Measurements from ENCODE around the gene CDHR5.
A peak's percentile ranks its signal among the peaks of the same experiment; 100 is the strongest.

CDHR5 gene

DNA sequence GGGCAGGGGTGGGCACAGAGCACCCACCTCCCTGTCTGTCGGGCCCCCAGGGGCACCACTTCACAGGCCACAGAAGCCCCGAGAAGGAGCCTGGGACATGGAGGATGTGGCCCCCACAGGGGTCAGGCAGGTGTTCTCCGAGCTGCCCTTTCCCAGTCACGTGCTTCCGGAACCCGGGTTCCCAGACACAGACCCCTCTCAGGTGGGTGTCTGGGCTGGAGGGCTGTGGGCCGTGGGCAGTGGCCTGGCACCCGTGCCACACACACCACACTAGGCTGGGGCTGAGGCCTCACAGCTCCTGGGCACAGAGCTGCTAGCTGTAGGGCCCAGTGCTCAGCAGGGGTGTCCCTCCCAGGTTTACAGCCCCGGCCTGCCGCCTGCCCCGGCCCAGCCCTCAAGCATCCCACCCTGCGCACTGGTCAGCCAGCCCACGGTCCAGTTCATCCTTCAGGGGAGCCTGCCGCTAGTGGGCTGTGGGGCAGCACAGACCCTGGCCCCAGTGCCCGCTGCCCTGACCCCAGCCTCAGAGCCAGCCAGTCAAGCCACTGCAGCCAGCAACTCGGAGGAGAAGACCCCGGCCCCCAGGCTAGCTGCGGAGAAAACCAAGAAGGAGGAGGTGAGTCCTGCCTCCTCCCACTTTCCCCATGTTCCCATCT, 14.5 kb downstream of the CDHR5 start:
- no peak for DNase-seq (ENCODE audit: low read depth in 2 of 2)

GRCh38 chr11:609341-609811, 15.4 kb downstream of the CDHR5 start:
- no peak for DNase-seq (ENCODE audit: low read depth in 2 of 2)

GRCh38 chr11:608791-609251, 15.9 kb downstream of the CDHR5 start:
- DNase-seq (ENCODE audit: low read depth in 2 of 2), result no peak

GRCh38 chr11:607971-608659, 16.6 kb downstream of the CDHR5 start:
- DNase-seq (ENCODE audit: low read depth in 2 of 2), result no peak

- no peak for DNase-seq (ENCODE audit: low read depth in 2 of 2)
Observed at GRCh38 chr11:607020-607780, 17.6 kb downstream of the CDHR5 start.

DNA sequence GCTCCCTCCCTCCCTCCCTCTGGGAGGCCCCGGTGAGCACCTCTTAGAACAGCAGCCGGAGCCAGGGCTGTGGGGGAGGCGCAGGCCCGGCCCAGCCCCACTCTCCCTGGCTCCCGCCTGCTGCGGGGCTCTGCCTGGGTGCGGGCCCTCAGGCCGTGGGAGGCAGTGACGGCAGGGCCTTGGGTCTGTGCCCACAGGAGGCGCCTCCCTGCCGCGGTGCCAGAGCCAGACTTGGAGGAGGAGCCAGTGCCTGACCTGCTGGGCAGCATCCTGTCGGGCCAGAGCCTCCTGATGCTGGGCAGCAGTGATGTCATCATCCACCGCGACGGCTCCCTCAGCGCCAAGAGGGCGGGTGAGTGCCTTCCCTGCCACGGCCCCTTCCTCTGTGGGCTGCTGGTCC, 18.5 kb downstream of the CDHR5 start:
- DNase-seq (ENCODE audit: low read depth in 2 of 2), result no peak

DNA sequence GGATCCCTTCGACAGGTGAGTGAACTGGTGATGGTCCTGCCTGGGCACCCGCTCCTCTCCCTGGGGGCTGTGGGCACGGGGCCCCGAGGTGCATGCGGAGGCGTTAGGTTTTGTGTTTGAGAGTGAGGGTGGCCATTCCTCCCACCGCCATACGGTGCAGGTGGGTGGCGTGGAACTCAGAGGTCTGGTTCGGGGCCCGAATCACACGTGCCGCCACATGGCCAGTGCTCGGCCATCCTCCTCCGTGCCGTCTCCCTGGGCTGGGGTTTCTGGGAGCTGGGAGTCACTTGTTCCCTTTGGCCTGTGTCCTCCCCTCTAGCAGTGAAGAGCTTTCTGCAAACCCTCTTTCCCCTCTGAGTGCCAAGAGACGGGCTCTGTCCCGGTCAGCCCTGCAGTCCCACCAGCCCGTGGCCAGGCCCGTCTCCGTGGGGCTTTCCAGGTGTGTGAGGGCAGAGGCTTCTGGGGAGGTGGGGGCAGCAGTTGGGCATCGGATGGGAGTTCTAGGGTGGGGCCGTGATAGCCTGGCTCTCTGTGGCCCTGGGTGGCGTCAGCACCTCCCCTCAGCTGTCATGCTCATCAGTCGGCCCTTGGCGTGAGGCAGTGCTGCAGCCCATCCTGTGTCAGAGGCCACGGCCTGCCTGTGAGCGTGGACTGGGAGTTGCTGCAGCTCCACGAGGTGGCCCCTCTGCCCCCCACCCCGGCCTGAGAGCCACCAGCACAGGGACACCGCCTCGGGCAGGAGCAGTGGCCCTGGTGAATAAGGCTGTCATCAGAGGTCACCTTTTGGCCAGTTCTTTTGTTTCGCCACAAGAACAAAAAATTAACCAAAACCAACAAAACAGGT, 19.2 kb downstream of the CDHR5 start:
- DNase-seq (ENCODE audit: low read depth in 2 of 2), result no peak

DNA sequence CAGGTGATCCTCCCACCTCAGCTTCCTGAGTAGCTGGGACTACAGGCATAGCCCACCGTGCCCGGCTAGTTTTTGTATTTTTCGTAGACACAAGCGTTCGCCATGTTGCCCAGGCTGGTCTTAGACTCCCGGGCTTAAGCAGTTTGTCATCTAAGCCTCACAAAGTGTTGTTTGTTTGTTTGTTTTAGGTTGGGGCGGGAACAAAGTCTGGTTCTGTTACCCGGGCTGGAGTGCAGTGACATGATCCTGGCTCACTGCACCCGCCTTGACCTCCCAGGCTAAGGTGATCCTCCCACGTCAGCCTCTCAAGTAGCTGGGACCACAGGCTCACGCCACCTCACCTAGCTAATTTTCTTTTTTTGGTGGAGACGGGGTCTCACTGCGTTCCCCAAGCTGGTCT, 21.6 kb downstream of the CDHR5 start:
- DNase-seq (ENCODE audit: low read depth in 2 of 2), result no peak

DNA sequence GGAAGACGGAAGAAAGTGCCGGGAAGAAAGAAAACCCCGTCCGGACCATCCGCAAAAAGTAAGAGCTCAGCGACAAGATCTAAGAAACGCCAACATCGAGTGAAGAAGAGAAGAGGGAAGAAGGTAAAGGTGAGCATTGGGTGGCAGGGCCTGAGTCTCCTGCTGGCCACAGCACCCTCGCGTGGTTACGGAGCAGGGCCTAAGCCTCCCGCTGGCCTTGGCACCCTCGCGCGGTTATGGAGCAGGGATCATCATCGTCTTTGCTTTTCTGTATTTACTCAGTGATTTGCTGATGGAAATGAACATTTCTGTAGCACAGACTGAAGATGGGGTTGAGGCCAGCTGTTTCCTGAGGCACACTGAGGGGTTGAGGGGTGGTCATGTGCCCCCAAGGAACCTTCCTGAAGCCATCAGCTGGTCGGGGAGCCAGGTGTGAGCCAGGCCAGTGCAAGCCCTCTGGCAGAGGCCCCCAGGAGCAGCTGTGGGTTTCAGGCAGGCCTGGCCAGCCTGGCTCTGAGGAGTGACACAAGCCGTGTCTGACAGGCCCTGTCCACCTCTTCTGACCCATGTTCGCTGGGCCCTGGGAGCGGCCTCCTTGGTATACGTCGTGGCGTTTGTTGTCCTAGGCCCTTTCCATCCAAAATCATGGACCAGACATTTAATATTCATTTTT, 23.0 kb downstream of the CDHR5 start:
- no peak for DNase-seq (ENCODE audit: low read depth in 2 of 2)

- no peak for DNase-seq (ENCODE audit: low read depth in 2 of 2)
Observed at GRCh38 chr11:598005-598680, 26.6 kb downstream of the CDHR5 start.

- no peak for DNase-seq (ENCODE audit: low read depth in 2 of 2)
Observed at GRCh38 chr11:597166-597725, 27.5 kb downstream of the CDHR5 start.

- no peak for DNase-seq (ENCODE audit: low read depth in 2 of 2)
Observed at GRCh38 chr11:596374-596773, 28.4 kb downstream of the CDHR5 start.

- DNase-seq (ENCODE audit: low read depth in 2 of 2), result no peak
Observed at GRCh38 chr11:595400-595799, 29.4 kb downstream of the CDHR5 start.

GRCh38 chr11:593347-593746, 31.4 kb downstream of the CDHR5 start:
- no peak for DNase-seq (ENCODE audit: low read depth in 2 of 2)

DNA sequence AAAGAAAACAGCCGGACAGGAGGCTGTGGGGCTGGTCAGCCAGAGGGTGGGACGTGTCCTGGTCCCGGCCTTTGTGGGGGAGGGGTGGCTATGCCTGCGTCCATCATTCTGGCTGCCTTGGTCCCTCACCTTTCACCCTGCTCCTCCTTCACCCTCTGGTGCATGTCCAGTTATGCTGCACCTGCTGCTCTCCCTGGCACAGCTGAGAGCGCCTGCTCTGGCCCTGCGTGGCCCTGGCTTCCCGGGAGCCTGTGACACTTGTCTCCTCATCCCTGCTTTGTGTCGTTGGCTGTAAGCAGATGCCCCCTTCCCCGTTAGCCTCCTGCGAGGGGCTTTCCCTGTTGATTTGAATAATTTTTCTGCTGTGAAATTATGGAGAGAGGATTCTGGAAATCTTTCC, 31.8 kb downstream of the CDHR5 start:
- DNase-seq (ENCODE audit: low read depth in 2 of 2), result no peak

DNA sequence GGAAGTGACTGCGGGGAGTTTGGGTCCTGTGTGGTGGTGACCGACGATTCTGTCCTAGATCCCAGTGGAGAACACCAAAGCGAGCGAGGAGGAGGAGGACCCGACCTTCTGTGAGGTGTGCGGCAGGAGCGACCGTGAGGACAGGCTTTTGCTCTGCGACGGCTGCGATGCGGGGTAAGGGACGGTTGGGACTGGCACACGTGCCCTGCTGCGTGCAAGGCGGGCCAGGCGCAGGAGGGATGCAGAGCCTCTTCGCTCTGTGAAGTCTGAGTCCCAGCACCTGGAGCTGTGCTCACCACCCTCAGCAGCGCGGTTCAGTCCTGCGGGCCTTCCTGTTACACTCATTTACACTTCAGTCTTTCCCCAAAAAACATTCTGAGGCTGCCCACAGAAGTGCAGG, 32.3 kb downstream of the CDHR5 start:
- no peak for DNase-seq (ENCODE audit: low read depth in 2 of 2)

DNA sequence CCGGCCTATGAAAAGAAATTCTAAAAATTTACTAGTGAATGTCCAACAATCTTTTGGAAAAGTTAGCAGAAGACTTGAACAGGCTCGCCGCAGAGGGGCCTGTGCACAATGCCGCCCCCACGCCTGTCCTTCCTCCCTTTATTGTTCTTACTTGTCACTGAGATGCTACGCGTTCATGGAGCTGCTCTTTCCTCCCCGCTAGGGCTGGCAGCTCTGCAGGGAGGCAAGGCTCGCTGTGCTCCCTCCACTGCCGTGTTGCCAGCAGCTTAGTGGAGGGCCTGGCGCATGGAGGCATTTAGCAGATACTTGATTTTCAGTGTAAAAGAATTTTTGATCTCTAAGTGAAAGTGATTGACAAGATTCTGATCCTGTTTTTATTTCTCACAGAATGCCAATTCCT, 33.8 kb downstream of the CDHR5 start:
- no peak for DNase-seq (ENCODE audit: low read depth in 2 of 2)

DNA sequence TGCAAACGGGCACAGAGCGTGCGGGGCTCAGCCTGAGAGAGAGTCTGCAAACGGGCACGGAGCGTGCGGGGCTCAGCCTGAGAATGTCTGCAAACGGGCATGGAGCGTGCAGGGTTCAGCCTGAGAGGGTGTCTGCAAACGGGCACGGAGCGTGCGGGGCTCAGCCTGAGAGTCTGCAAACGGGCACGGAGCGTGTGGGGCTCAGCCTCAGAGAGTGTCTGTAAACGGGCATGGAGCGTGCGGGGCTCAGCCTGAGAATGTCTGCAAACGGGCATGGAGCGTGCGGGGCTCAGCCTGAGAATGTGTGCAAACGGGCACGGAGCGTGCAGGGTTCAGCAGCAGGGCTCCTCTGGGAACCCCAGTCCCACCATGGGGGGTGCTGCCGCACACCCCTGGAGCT, 35.0 kb downstream of the CDHR5 start:
- no peak for DNase-seq (ENCODE audit: low read depth in 2 of 2)

GRCh38 chr11:587978-588380, 36.8 kb downstream of the CDHR5 start:
- DNase-seq (ENCODE audit: low read depth in 2 of 2), result peak; percentile 49 to 54

DNA sequence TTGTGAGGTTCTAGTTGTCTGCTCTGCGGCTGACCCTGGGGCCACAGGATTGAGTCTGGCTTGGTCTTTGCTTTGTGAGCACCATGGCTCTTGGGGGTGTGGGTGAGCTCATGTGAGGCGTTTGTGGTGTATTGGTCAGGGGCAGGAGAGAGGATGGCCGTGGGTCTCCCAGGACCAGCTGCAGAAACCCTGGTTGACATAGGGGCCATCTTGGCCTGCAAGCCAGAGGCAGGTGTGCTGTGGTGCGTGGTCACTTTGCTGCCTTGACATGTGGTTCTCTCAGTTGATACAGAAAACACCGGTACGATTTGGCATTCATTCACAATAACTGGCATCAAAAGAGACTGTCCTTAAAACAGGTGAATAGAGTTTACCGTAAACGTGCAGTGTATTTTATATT, 37.2 kb downstream of the CDHR5 start:
- no peak for DNase-seq (ENCODE audit: low read depth in 2 of 2)
